ENCODE results near the gene TRIM33. TPM values are rescaled to one million over a fixed set of nuclear protein-coding genes. Genes with fewer than 3 reads are reported as not detected.

Gene TRIM33
- total and polyA plus RNA-seq, 2 of the 8 experiments (the other 6 are each of a cell fraction or from before 2014, with no cell fraction given), result 17.1 to 52.3 TPM

GRCh38 chr1:114346480-114347029, 164.4 kb downstream of the TRIM33 start (continued):
- 0 out of 2 replicates have a peak, but pooled peaks have one; percentile 20 for TF ChIP-seq BRCA1 (IDR thresholded peaks at IDR 0.05; ENCODE audit: low read depth, low read length)
- no peak for TF ChIP-seq USF2 (IDR thresholded peaks at IDR 0.05; ENCODE audit: low read length)
- TF ChIP-seq SP1 (IDR thresholded peaks at IDR 0.05; ENCODE audit: low read depth, low read length), result no peak
- no peak for TF ChIP-seq BCL11A (IDR thresholded peaks at IDR 0.05; ENCODE audit: low read depth in 2 of 2, low read length in 2 of 2)
- TF ChIP-seq EGR1 (IDR thresholded peaks at IDR 0.05; ENCODE audit: borderline replicate concordance, low read depth, low read length), result no peak
- no peak for TF ChIP-seq SP4 (IDR thresholded peaks at IDR 0.05; ENCODE audit: low read length)
- TF ChIP-seq SAP30 (IDR thresholded peaks at IDR 0.05; ENCODE audit: insufficient read depth, insufficient replicate concordance, low read length), result no peak
- TF ChIP-seq FOSL1 (IDR thresholded peaks at IDR 0.05; ENCODE audit: insufficient read depth, low read depth, low read length), result no peak
- no peak for TF ChIP-seq CEBPB (IDR thresholded peaks at IDR 0.05; ENCODE audit: low read depth, low read length)
- TF ChIP-seq RBBP5 (IDR thresholded peaks at IDR 0.05; ENCODE audit: borderline replicate concordance, low read depth, low read length), result 0 out of 2 replicates have a peak, but pooled peaks have one; percentile 38
- no peak for TF ChIP-seq SIRT6 (IDR thresholded peaks at IDR 0.05; ENCODE audit: low read length)
- no peak for TF ChIP-seq HDAC2 (IDR thresholded peaks at IDR 0.05; ENCODE audit: borderline replicate concordance in 1 of 2, low read depth in 2 of 2, low read length in 2 of 2)
- TF ChIP-seq TEAD4 (IDR thresholded peaks at IDR 0.05; ENCODE audit: low read depth, low read length), result no peak; the same call in 1 of the 2 replicates
- peak; percentile 71 for TF ChIP-seq TBP (IDR thresholded peaks at IDR 0.05; ENCODE audit: low read depth, low read length)
- peak; percentile 82 for TF ChIP-seq YY1 (IDR thresholded peaks at IDR 0.05; ENCODE audit: low read depth, low read length)
- TF ChIP-seq MAX (IDR thresholded peaks at IDR 0.05), result peak; percentile 79
- no peak for TF ChIP-seq CHD1 (IDR thresholded peaks at IDR 0.05; ENCODE audit: low read depth, low read length)
- 0 out of 2 replicates have a peak, but pooled peaks have one; percentile 36 for TF ChIP-seq GTF2F1 (IDR thresholded peaks at IDR 0.05; ENCODE audit: borderline replicate concordance, low read depth, low read length)
- TF ChIP-seq SP2 (IDR thresholded peaks at IDR 0.05; ENCODE audit: low read length), result no peak
- TF ChIP-seq HDAC6 (IDR thresholded peaks at IDR 0.05; ENCODE audit: low read depth, low read length), result no peak
- TF ChIP-seq EZH2 (IDR thresholded peaks at IDR 0.05; ENCODE audit: low read depth, low read length, severe bottlenecking), result no peak
- no peak for TF ChIP-seq MAFK (IDR thresholded peaks at IDR 0.05; ENCODE audit: low read depth, low read length)
- 0 out of 2 replicates have a peak, but pooled peaks have one; percentile 43 for TF ChIP-seq ATF2 (IDR thresholded peaks at IDR 0.05; ENCODE audit: low read length)
